Fibroblast of mammary gland (primary cell): Measurements from ENCODE around the gene ENTPD8.
A peak's percentile ranks its signal among the peaks of the same experiment; 100 is the strongest.

Experiments
- DNase-seq: peaks from one replicate; pipeline ENCODE4 v3.0.0-alpha.2; 2010; ENCODE audit warnings: low read depth
- H3K4me3 ChIP-seq: 2 replicates; pipeline ENCODE4 v1.5.1; 2011; ENCODE audit warnings: low read depth, mild to moderate bottlenecking, low read length, moderate library complexity; ENCODE audit not compliant: control insufficient read depth
- CTCF ChIP-seq: conservative IDR thresholded peaks from 2 replicates; pipeline ENCODE4 v1.5.1; 2011; ENCODE audit warnings: low read depth, low read length, inconsistent platforms; ENCODE audit not compliant: control insufficient read depth, insufficient read depth

The ENTPD8 gene

GRCh38 chr9:137409515-137409914 is 31.6 kb downstream of the ENTPD8 start:
- H3K4me3 ChIP-seq: no peak overlapping the region

GRCh38 chr9:137408651-137409405 is 32.3 kb downstream of the ENTPD8 start:
- H3K4me3 ChIP-seq: no peak overlapping the region
- DNase-seq: no peak
- TF ChIP-seq CTCF: no peak

More at GRCh38 chr9:137409515-137409914, 31.6 kb downstream of the ENTPD8 start:
- DNase-seq: no peak
- no peak for TF ChIP-seq CTCF

- peak; percentile 62 for DNase-seq
- no peak overlapping the region for H3K4me3 ChIP-seq
- TF ChIP-seq CTCF: no peak
These were observed 33.4 kb downstream of the ENTPD8 start for GRCh38 chr9:137407590-137408300.

- TF ChIP-seq CTCF: no peak
- peak; percentile 45 for DNase-seq
- H3K4me3 ChIP-seq: peak overlapping the region; percentile 32
These were observed 34.1 kb downstream of the ENTPD8 start for GRCh38 chr9:137406876-137407589.

GRCh38 chr9:137406085-137406760 is 34.9 kb downstream of the ENTPD8 start:
- no peak overlapping the region for H3K4me3 ChIP-seq
- TF ChIP-seq CTCF: no peak
- no peak for DNase-seq

- DNase-seq: no peak
- TF ChIP-seq CTCF: no peak
- no peak overlapping the region for H3K4me3 ChIP-seq
These were observed 35.5 kb downstream of the ENTPD8 start for GRCh38 chr9:137405677-137406081.
